Frontal cortex (tissue), 4 donors: ENCODE data around the gene KIF15. TPM values are rescaled to one million over a fixed set of nuclear protein-coding genes. Genes with fewer than 3 reads are reported as not detected.
"Not testable (repeated sequence)": the region's sequence is repeated elsewhere in the genome, so short reads cannot be mapped to it uniquely, and the experiment has no call there.

ENCODE experiments used
- DNase-seq, 2 donors: peaks; one replicate each; pipeline ENCODE4 v3.0.0; 2012; ENCODE audit warnings: low spot score in 2 of 2
- FAIRE-seq: peaks from 2 replicates; lab custom pipeline; 2012; peaks lifted over from hg19 to GRCh38; lab: Jason Lieb, UNC
- total RNA-seq: library from RNA; depleted of rRNA; stranded (reverse); fragments of >200 nt; gene quantifications from one replicate; pipeline ENCODE4 v1.2.3, GENCODE V29; 2014
- donor health status: control.
- donor health status: control.
- donor health status: control.

KIF15 gene
- total RNA-seq, 1 donor from 2014 or later: 6.9 TPM

DNA sequence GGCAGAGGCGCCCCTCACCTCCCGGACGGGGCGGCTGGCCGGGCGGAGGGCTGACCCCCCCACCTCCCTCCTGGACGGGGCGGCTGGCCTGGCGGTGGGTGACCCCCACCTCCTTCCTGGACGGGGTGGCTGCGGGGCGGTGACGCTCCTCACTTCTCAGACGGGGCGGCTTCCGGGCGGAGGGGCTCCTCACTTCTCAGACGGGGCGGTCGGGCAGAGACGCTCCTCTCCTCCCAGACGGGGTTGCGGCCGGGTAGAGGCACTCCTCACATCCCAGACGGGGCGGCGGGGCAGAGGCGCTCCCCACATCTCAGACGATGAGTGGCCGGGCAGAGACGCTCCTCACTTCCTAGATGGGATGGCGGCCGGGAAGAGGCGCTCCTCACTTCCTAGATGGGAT is 59.6 kb downstream of the KIF15 start:
- FAIRE-seq, DNase-seq: not testable (repeated sequence)

GRCh38 chr3:44825264-44825925 is 63.8 kb downstream of the KIF15 start:
- no peak for FAIRE-seq
- DNase-seq: no peak

- DNase-seq (no peak), FAIRE-seq (no peak)
These were observed 65.6 kb downstream of the KIF15 start for GRCh38 chr3:44827196-44827595.

DNA sequence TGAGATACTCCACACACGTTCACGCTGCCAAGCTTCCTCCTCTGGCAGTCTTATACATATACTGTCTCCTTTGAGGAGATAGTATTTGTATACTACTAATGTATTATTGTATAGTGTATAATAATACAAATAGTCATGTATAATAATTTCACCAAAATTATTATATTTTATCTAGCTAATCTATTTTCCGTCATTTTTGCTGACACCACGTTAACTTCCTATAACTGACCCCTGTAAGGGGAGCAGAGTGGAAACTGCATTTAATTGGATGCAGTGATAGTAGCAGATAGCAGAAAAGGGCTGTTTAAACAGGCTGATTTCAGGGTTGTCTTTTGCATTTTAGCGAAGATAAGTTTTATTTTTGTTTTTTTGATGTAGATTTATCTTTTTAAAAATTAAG is 69.6 kb downstream of the KIF15 start:
- no peak for FAIRE-seq

GRCh38 chr3:44832032-44832431 is 70.4 kb downstream of the KIF15 start:
- FAIRE-seq (no peak), DNase-seq (no peak)

More for the DNA sequence above, 69.6 kb downstream of the KIF15 start:
- no peak for DNase-seq

- FAIRE-seq: no peak
These were observed 71.4 kb downstream of the KIF15 start for GRCh38 chr3:44832965-44833364.

DNA sequence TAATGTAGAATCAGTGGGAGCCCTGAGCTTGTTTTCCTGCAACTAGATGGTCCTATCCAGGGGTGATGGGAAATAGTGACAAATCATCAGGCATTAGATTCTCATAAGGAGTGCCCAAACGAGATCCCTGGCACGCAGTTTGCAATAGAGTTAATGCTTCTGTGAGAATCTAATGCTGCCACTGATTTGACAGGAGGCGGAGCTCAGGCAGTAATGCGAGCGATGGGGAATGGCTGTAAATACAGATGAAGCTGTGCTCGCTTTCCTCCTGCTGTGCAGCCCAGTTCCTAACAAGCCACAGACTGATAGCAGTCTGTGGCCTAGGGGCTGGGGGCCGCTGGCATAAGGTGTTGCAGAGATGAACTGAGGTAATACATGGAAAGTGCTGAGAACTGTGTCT is 71.8 kb downstream of the KIF15 start:
- DNase-seq: no peak

More at GRCh38 chr3:44832965-44833364, 71.4 kb downstream of the KIF15 start:
- DNase-seq: no peak

DNA sequence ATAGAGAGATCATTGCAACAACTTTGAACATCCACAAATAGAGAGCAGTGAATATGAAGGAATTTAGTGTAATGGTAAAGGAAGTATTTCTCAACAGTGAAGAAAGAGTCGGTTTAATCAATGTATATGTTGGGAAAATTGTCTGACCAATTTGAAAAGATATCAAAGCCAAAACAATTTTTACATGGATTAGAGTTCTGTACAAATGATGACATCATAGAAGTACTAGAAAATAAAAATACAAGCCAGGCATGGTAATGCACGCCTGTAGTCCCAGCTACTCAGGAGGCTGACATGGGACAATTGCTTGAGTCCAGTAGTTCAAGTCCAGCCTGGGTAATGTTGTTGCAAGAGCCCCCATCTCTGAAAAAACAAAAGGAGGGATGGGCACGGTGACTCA is 74.1 kb downstream of the KIF15 start:
- FAIRE-seq (no peak), DNase-seq (no peak)

More for the DNA sequence above, 71.8 kb downstream of the KIF15 start:
- FAIRE-seq: no peak

DNA sequence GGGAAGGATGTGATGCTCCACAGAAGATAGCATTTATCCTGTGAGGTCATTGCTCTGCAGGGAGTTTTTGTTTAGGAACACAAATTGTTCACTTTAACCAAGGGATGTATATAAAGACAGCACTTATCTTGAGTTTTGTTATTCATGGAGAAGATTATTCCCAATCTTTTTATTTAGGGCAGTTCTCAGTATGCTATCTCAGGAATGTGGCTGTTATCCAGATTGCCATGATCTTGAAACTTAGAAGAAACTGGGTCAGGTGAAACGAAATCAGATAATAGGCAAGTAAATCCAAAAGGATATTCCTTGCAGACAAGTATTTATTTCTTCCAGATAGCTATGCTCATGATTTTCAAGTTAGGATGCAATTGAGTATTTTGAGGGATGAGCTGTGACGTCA is 80.8 kb downstream of the KIF15 start:
- FAIRE-seq (no peak), DNase-seq (no peak)

DNA sequence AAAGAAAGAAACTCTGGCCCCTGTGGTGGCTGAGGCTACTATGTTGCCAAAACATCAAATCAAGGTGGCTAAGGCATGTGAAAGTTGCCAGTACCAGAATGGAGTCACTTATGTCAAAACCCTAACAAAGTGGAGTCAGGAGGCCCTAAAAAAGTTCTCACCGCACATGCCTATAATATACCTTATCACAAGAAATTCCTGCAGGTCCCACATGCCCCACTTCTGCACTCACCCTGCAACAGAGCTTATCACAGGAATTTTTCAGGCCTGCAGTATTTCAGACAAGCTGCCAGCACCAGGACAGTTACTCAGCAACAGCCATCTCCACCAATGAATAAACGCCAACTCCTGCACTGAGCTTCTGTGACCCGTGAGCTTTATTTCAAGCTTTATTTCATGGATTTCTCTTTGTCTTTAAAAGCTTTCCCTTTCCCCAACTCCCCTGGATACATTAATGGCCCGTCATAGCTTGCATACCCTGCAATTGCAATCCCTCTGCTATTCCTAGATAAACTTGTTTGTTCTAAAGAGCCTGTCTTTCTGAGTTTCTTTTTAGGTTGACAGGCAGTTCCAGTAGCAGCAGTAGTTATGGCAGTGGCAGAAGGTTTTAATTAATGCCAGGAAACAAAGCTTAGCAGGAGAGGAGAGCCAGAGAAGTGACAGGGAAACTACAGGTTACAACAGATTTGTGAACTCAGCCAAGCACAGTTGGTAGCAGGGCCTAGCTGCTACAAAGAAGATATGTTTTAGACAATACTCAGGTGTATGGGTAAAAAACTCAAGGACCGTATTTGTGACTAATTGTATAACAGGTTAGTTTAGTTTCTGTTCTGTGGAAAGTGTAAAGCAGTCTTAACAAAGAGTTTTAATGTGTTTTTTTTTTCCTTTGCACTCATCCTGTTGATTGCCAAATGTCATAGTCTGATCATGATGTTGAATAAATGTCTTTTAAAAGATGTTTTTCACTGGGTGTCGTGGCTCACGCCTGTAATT is 84.2 kb downstream of the KIF15 start:
- no peak for FAIRE-seq
- DNase-seq: no peak

DNA sequence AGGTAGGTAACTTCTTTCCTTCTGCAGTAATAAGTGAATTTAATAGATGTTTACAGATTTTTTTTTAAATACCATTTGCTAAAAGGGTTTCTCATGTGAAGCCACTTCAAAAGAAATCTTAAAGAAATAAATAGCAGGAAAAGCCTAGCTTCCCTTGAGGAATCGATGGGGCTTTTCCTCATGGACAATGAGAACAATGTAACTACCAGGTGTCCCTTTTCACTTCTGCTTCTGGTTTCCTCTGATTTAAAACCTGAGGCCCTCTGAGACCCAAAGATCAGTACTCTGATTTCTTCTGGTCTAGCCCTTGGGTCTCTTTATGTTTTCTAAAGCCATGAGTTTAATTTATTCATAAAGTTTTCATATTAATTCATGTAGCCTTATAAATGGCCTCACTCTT is 87.0 kb downstream of the KIF15 start:
- no peak for DNase-seq
- FAIRE-seq: no peak

- not testable (repeated sequence) for FAIRE-seq
These were observed 95.1 kb downstream of the KIF15 start for GRCh38 chr3:44856663-44857062.

GRCh38 chr3:44860117-44860516 is 98.5 kb downstream of the KIF15 start:
- no peak for FAIRE-seq
- DNase-seq: no peak

More at GRCh38 chr3:44856663-44857062, 95.1 kb downstream of the KIF15 start:
- not testable (repeated sequence) for DNase-seq

DNA sequence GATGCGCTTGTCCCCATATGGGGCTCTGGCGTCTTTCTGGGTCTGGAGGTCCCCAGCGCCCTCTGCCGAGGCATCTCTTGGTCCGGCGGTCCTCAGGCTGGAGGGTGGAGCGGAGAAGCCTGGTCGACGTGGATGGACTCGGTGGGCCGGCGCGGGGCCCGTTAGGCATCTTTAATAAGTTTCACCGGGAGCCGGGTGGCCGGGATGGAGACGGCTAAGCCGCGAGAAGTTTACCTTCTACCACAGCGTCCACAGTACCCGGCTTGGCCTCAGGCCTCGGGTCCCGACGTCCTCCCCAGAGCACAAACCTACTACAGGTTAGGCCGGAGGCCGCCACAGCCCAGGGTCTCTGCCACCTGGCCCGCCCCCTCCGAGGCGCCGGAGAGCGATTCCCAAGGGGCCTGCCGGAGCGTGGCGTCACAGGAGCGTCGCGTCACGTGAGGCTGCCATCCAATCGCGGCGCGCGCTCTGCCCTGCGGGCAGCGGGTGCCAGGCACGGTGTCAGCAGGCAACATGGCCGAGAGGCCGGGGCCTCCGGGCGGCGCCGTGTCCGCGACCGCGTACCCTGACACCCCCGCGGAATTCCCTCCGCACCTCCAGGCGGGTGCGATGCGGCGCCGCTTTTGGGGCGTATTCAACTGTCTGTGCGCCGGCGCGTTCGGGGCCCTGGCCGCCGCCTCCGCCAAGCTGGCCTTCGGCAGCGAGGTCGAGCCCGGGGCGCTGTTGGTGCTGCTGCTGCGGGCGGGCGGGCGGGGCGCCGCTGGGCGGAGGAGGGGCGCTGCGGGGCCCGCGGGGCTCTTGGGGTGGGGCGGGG is 100.0 kb downstream of the KIF15 start, which contains the start of gene TMEM42:
TSS of gene TMEM42 (plus strand) at position 501 of the 814 bp plus-strand sequence. CDS start at position 514, 13 bp downstream.
- peak; percentile 97 for DNase-seq
- no peak for FAIRE-seq

DNA sequence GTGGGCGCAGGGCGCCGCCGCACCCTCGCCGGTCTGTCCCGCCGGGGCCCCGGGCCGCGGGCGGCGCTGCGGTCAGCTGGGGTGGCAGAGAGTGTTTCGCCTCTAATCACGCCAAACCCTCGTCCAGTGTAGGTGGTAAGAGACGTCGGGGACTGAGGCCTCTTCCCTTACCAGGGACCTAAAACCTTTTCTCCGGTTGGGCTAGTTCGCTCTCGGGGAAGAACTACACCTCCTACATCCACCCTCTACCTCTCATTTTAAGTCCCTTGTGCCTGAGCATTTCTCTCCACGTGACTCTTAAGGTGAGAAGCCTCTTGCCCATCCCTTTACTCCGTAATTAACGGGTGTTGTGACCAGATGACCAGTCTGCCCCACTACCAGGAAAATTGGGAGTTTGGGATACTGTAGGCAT is 100.6 kb downstream of the KIF15 start:
- FAIRE-seq (no peak), DNase-seq (no peak)

DNA sequence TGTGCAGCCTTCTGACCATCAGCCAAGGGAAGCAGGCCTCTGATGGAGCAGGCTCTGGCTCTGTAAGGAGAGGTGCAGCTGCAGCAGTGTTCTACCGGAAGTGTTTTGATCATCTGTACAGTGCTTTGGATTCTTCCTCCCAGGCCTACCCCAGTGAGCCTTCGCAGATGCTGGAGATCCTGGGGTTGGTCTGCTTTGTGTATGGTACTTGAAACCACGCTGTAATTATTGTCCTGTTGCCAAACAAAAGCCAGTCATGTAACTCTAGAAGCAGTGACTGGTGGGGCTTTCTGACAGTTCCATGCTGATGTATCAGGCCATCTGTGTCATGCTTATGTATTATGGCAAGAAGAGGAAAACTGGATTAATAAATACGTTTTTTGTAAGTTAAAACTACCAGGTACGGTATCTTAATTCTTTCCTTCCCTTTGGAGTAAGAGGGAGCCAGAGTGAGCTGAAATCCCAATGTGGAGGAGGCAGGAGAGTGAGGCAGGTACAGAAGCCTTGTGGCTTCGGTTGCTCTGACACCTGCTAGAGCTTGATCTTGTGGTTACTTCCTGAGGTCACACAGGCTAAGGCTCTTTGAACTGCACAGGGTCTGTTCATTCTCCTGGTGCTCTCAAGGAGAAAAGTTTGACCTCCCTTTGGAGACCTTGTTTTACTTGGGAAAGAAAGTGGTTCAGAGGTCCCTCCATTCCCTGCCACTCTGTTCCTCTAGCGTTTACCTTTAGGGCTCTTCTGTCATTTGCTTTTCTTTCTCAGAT is 103.9 kb downstream of the KIF15 start:
- DNase-seq (no peak), FAIRE-seq (no peak)

GRCh38 chr3:44867421-44868111 is 106.0 kb downstream of the KIF15 start:
- DNase-seq (no peak), FAIRE-seq (no peak)

GRCh38 chr3:44870375-44871061 is 108.9 kb downstream of the KIF15 start:
- FAIRE-seq (no peak), DNase-seq (no peak)
